Measurements from ENCODE around the gene PSENEN. TPM values are rescaled to one million over a fixed set of nuclear protein-coding genes. Genes with fewer than 3 reads are reported as not detected.

Gene PSENEN
- total RNA-seq, 1 donor from 2014 or later: 60.0 TPM

- no peak for ATAC-seq
- peaks cover 17% of the 10 kb centered on the region for H3K4me1 ChIP-seq
- H3K36me3 ChIP-seq: peaks cover 13% of the 10 kb centered on the region
- no peak overlapping the region for H3K27ac ChIP-seq
- intact Hi-C loops (cut with DNase I): no loop called here
- H3K4me3 ChIP-seq: no peak overlapping the region
- TF ChIP-seq CTCF (IDR thresholded peaks at IDR 0.05): no peak
- no peaks in the 10 kb centered on the region for H3K9me3 ChIP-seq
- no peak for DNase-seq
- no peaks in the 10 kb centered on the region for H3K27me3 ChIP-seq (ENCODE audit: low read depth)
These were observed 33.6 kb downstream of the PSENEN start for GRCh38 chr19:35779033-35779432.

- no peak for DNase-seq
- ATAC-seq: no peak
- Histone ChIP-seq H3K4me1 (peaks cover 11% of the 10 kb centered on the region), H3K36me3 (peaks cover 13% of the 10 kb centered on the region), H3K27ac (no peak overlapping the region), H3K4me3 (no peak overlapping the region), H3K9me3 (no peaks in the 10 kb centered on the region), H3K27me3 (ENCODE audit: low read depth) (no peaks in the 10 kb centered on the region)
- no peak for TF ChIP-seq CTCF (IDR thresholded peaks at IDR 0.05)
- intact Hi-C loops (cut with DNase I): no loop called here
These were observed 34.6 kb downstream of the PSENEN start for GRCh38 chr19:35780058-35780457.

GRCh38 chr19:35780717-35781116, 35.3 kb downstream of the PSENEN start:
- H3K27me3 ChIP-seq (ENCODE audit: low read depth): no peaks in the 10 kb centered on the region
- ATAC-seq (no peak), DNase-seq (no peak)
- intact Hi-C loops (cut with DNase I): no loop called here
- no peak for TF ChIP-seq CTCF (IDR thresholded peaks at IDR 0.05)
- H3K27ac ChIP-seq: no peak overlapping the region
- H3K4me1 ChIP-seq: peaks cover 10% of the 10 kb centered on the region
- no peaks in the 10 kb centered on the region for H3K9me3 ChIP-seq
- H3K36me3 ChIP-seq: peaks cover 13% of the 10 kb centered on the region
- no peak overlapping the region for H3K4me3 ChIP-seq

- H3K4me3 ChIP-seq: no peak overlapping the region
- H3K27ac ChIP-seq: no peak overlapping the region
- H3K27me3 ChIP-seq (ENCODE audit: low read depth): no peaks in the 10 kb centered on the region
- DNase-seq (no peak), ATAC-seq (no peak)
- peaks cover 13% of the 10 kb centered on the region for H3K36me3 ChIP-seq
- TF ChIP-seq CTCF (IDR thresholded peaks at IDR 0.05): no peak
- peaks cover under 1% of the 10 kb centered on the region for H3K4me1 ChIP-seq
- H3K9me3 ChIP-seq: no peaks in the 10 kb centered on the region
- intact Hi-C loops (cut with DNase I): no loop called here
These were observed 36.2 kb downstream of the PSENEN start for GRCh38 chr19:35781650-35782049.

- DNase-seq (no peak), ATAC-seq (no peak)
- Histone ChIP-seq H3K4me3 (no peak overlapping the region), H3K4me1 (no peaks in the 10 kb centered on the region), H3K36me3 (peaks cover 13% of the 10 kb centered on the region), H3K9me3 (no peaks in the 10 kb centered on the region), H3K27ac (no peak overlapping the region), H3K27me3 (ENCODE audit: low read depth) (no peaks in the 10 kb centered on the region)
- no peak for TF ChIP-seq CTCF (IDR thresholded peaks at IDR 0.05)
- intact Hi-C loops (cut with DNase I): no loop called here
These were observed 37.1 kb downstream of the PSENEN start for GRCh38 chr19:35782589-35782988.
